Right cardiac atrium (tissue), 5 donors: ENCODE results near the gene FRS3. TPM values are rescaled to one million over a fixed set of nuclear protein-coding genes. Genes with fewer than 3 reads are reported as not detected.
A peak's percentile ranks its signal among the peaks of the same experiment; 100 is the strongest.

ENCODE experiments used
- ATAC-seq, 2 donors: fragments of 200-7000 bp; cut with Tn5 transposase; one replicate each; pipeline versions ENCODE4 v1.8.0 to v1.9.1; 2020; ENCODE audit warnings: moderate library complexity in 2 of 2, mild to moderate bottlenecking in 1 of 2
- DNase-seq, 3 donors: peaks; one replicate each; pipeline ENCODE4 v3.0.0-alpha.2; 2020
- H3K27ac ChIP-seq: one replicate; pipeline ENCODE4 v1.5.1; 2013; ENCODE audit warnings: mild to moderate bottlenecking, low read length, control low read depth, moderate library complexity
- H3K27me3 ChIP-seq: one replicate; pipeline ENCODE4 v1.6.1; 2013; ENCODE audit not compliant: control insufficient read depth, insufficient read depth
- H3K4me1 ChIP-seq: one replicate; pipeline ENCODE4 v1.6.1; 2013; ENCODE audit warnings: low read length; ENCODE audit not compliant: control insufficient read depth, insufficient read depth
- H3K4me3 ChIP-seq: one replicate; pipeline ENCODE4 v1.5.1; 2013; ENCODE audit warnings: low read length, control low read depth
- H3K9me3 ChIP-seq: one replicate; pipeline ENCODE4 v1.6.1; 2013; ENCODE audit warnings: low read length; ENCODE audit not compliant: control insufficient read depth
- WGBS: extraction: QIAGEN DNeasy Blood & Tissue Kit; methylation state at CpG from one replicate; pipeline ENCODE4 v1.1.7; 2013; 5-methylcytosine and 5-hydroxymethylcytosine counted together
- intact Hi-C, 4 donors: fragments of 100-400 bp; cut with DNase I; formaldehyde crosslinking; loops; one replicate each; pipeline versions ENCODE4 v1.11.0 to v1.14.0; 2022 to 2023
- polyA plus RNA-seq: library from polyadenylated mRNA; stranded (reverse); fragments of 200-250 nt; gene quantifications from one replicate; pipeline ENCODE4 v1.2.3, GENCODE V29; 2013
- total RNA-seq, 4 donors: library from RNA; stranded (reverse); fragmentation: NEBNext Ultra II Directional; extraction: Animal tissue kit (Norgen Biotek cat#: 25700); gene quantifications; one replicate each; pipeline ENCODE4 v1.2.1, GENCODE V29; 2021
- donor health status: healthy with polysubstance abuse.
- donor health status: DM: no; HTN: yes; CAD: no.
- donor health status: DM: no; HTN: no; CAD: no.
- donor health status: DM: no; HTN: yes; CAD: no; lungs with severe emphysema.
- donor health status: DM: yes; HTN: yes; CAD: no.

The FRS3 gene
- total and polyA plus RNA-seq, 5 donors = 3.7 to 6.9 (median 5.1) TPM

GRCh38 chr6:41739041-41739440, 40.7 kb downstream of the FRS3 start:
- no peak for ATAC-seq
- Histone ChIP-seq H3K9me3 (no peaks in the 10 kb centered on the region), H3K27me3 (no peaks in the 10 kb centered on the region), H3K4me1 (no peaks in the 10 kb centered on the region), H3K4me3 (no peak overlapping the region), H3K27ac (no peak overlapping the region)
- WGBS = 57% methylated on average over 4 of the region's 4 CpGs
- intact Hi-C loops = no loop called here
- no peak for DNase-seq

- Histone ChIP-seq H3K4me3 (no peak overlapping the region), H3K27me3 (no peaks in the 10 kb centered on the region), H3K27ac (no peak overlapping the region), H3K4me1 (peaks cover 7% of the 10 kb centered on the region), H3K9me3 (no peaks in the 10 kb centered on the region)
- ATAC-seq (no peak), DNase-seq (no peak)
- 92% methylated on average over 6 of the region's 6 CpGs for WGBS
- intact Hi-C loops = no loop called here
Measured at GRCh38 chr6:41737591-41738130, 42.0 kb downstream of the FRS3 start.

GRCh38 chr6:41736800-41737555, 42.7 kb downstream of the FRS3 start:
- Histone ChIP-seq H3K27me3 (no peaks in the 10 kb centered on the region), H3K4me3 (no peak overlapping the region), H3K4me1 (peaks cover 10% of the 10 kb centered on the region), H3K27ac (no peak overlapping the region), H3K9me3 (no peaks in the 10 kb centered on the region)
- no peak for ATAC-seq
- DNase-seq = no peak
- intact Hi-C loops = no loop called here
- 82% methylated on average over 13 of the region's 13 CpGs for WGBS

- ATAC-seq (no peak), DNase-seq (no peak)
- H3K9me3 ChIP-seq = no peaks in the 10 kb centered on the region
- WGBS = 63% methylated on average over 6 of the region's 6 CpGs
- no peaks in the 10 kb centered on the region for H3K27me3 ChIP-seq
- H3K4me3 ChIP-seq = no peak overlapping the region
- no peak overlapping the region for H3K27ac ChIP-seq
- intact Hi-C loops = no loop called here
- H3K4me1 ChIP-seq = peaks cover 14% of the 10 kb centered on the region
Measured at GRCh38 chr6:41736186-41736733, 43.4 kb downstream of the FRS3 start.

GRCh38 chr6:41735427-41736185, 44.1 kb downstream of the FRS3 start, which contains the start of gene TFEB:
TSS of gene TFEB (minus strand) at chr6:41735608. CDS start at chr6:41691213, 44,395 bp downstream.
- H3K4me3 ChIP-seq = peak within 1 kb of the TSS; percentile 94
- H3K27me3 ChIP-seq = no peaks in the 10 kb centered on the region
- peak; percentile 69 to 79 for ATAC-seq
- H3K9me3 ChIP-seq = no peaks in the 10 kb centered on the region
- H3K4me1 ChIP-seq = peaks cover 18% of the 10 kb centered on the region
- intact Hi-C loops = loop anchor here in 2 of 4 donors (2.0 kb wide), 1 partner anchor 29 kb away; no protein-coding TSS in a partner anchor
- DNase-seq = peak; percentile 95 to 99 (median 98)
- 7% methylated on average over 50 of the region's 50 CpGs for WGBS
- peak within 1 kb of the TSS; percentile 95 for H3K27ac ChIP-seq

- under 1% methylated on average over 75 of the region's 76 CpGs for whole genome bisulfite sequencing
- Histone ChIP-seq H3K4me3 (peak overlapping the region; percentile 94), H3K27me3 (no peaks in the 10 kb centered on the region), H3K27ac (peak overlapping the region; percentile 95), H3K4me1 (peaks cover 22% of the 10 kb centered on the region), H3K9me3 (no peaks in the 10 kb centered on the region)
- ATAC-seq = peak; percentile 86 to 88
- intact Hi-C loops = loop anchor here in 2 of 4 donors (2.0 kb wide), 1 partner anchor 28 kb away; no protein-coding TSS in a partner anchor
- DNase-seq = peak; percentile 85 to 95 (median 95)
Measured at GRCh38 chr6:41734666-41735426, 44.9 kb downstream of the FRS3 start.

- intact Hi-C loops = loop anchor here in 2 of 4 donors (2.0 kb wide), 1 partner anchor 27 kb away; no protein-coding TSS in a partner anchor
- Histone ChIP-seq H3K27ac (peak overlapping the region; percentile 95), H3K27me3 (no peaks in the 10 kb centered on the region), H3K4me1 (peaks cover 28% of the 10 kb centered on the region), H3K9me3 (no peaks in the 10 kb centered on the region), H3K4me3 (peak overlapping the region; percentile 94)
- peak; percentile 78 to 84 for ATAC-seq
- WGBS = under 1% methylated on average over 73 of the region's 73 CpGs
- peak; percentile 77 to 93 (median 91) for DNase-seq
Measured at GRCh38 chr6:41733707-41734665, 45.7 kb downstream of the FRS3 start.

- H3K27ac ChIP-seq = peak overlapping the region; percentile 95
- H3K4me1 ChIP-seq = peaks cover 29% of the 10 kb centered on the region
- intact Hi-C loops = no loop called here
- H3K4me3 ChIP-seq = peak overlapping the region; percentile 94
- H3K27me3 ChIP-seq = no peaks in the 10 kb centered on the region
- DNase-seq (no peak), ATAC-seq (no peak)
- 38% methylated on average over 11 of the region's 11 CpGs for whole genome bisulfite sequencing
- H3K9me3 ChIP-seq = no peaks in the 10 kb centered on the region
Measured at GRCh38 chr6:41733360-41733706, 46.4 kb downstream of the FRS3 start.

GRCh38 chr6:41732591-41733359, 46.9 kb downstream of the FRS3 start:
- DNase-seq (no peak), ATAC-seq (no peak)
- Histone ChIP-seq H3K4me3 (no peak overlapping the region), H3K4me1 (peaks cover 29% of the 10 kb centered on the region), H3K27me3 (no peaks in the 10 kb centered on the region), H3K27ac (peak overlapping the region; percentile 95), H3K9me3 (no peaks in the 10 kb centered on the region)
- 61% methylated on average over 8 of the region's 8 CpGs for WGBS
- intact Hi-C loops = no loop called here
